HEK293T (cell line): ENCODE measurements around the gene RNF135.

Experiments used
- CTCF ChIA-PET: fragments of 350-600 bp; formaldehyde crosslinking; extraction: SDS; loops from one replicate; lab custom pipeline; 2021; ENCODE audit warnings: antibody characterized with exemption, inconsistent platforms; lab: Yijun Ruan, JAX
- POLR2A ChIA-PET: fragments of 350-600 bp; formaldehyde crosslinking; extraction: SDS; loops from one replicate; lab custom pipeline; 2020; ENCODE audit warnings: antibody characterized with exemption, inconsistent platforms; lab: Yijun Ruan, JAX
- DNase-seq: peaks from one replicate; pipeline ENCODE4 v3.0.0; 2012; ENCODE audit warnings: mixed read lengths; ENCODE audit errors: extremely low spot score
- ARNT ChIP-seq: fragments of 450-650 bp; IDR thresholded peaks from 2 replicates; pipeline ENCODE4 v1.6.1; 2017; ENCODE audit warnings: mild to moderate bottlenecking
- BHLHE40 ChIP-seq: fragments of 450-650 bp; IDR thresholded peaks from 2 replicates; pipeline ENCODE4 v1.6.1; 2016; ENCODE audit warnings: mild to moderate bottlenecking, moderate library complexity, borderline replicate concordance
- CTBP1 ChIP-seq: fragments of 450-650 bp; IDR thresholded peaks from 2 replicates; pipeline ENCODE4 v1.6.1; 2016; ENCODE audit warnings: borderline replicate concordance
- ELF4 ChIP-seq: fragments of 450-650 bp; IDR thresholded peaks from 2 replicates; pipeline ENCODE4 v1.6.1; 2017; ENCODE audit warnings: antibody characterized with exemption
- FOXA1 ChIP-seq: fragments of 450-650 bp; IDR thresholded peaks from 2 replicates; pipeline ENCODE4 v1.6.1; 2016; ENCODE audit warnings: mild to moderate bottlenecking
- FOXK2 ChIP-seq: fragments of 450-650 bp; IDR thresholded peaks from 2 replicates; pipeline ENCODE4 v1.6.1; 2016; ENCODE audit warnings: mild to moderate bottlenecking
- FOXM1 ChIP-seq: fragments of 450-650 bp; IDR thresholded peaks from 2 replicates; pipeline ENCODE4 v1.6.1; 2017; ENCODE audit warnings: mild to moderate bottlenecking, borderline replicate concordance
- HDGF ChIP-seq: fragments of 450-650 bp; IDR thresholded peaks from 2 replicates; pipeline ENCODE4 v1.6.1; 2017; ENCODE audit warnings: antibody characterized with exemption, borderline replicate concordance
- L3MBTL2 ChIP-seq: fragments of 450-650 bp; conservative IDR thresholded peaks from 2 replicates; pipeline ENCODE4 v1.6.1; 2016; ENCODE audit warnings: mild to moderate bottlenecking
- LEF1 ChIP-seq: fragments of 450-650 bp; IDR thresholded peaks from 2 replicates; pipeline ENCODE4 v1.6.1; 2017; ENCODE audit warnings: mild to moderate bottlenecking, borderline replicate concordance
- NFRKB ChIP-seq: fragments of 450-650 bp; IDR thresholded peaks from 2 replicates; pipeline ENCODE4 v1.6.1; 2016; ENCODE audit warnings: mild to moderate bottlenecking, moderate library complexity
- PKNOX1 ChIP-seq: fragments of 450-650 bp; IDR thresholded peaks from 2 replicates; pipeline ENCODE4 v1.6.1; 2016
- SP1 ChIP-seq: fragments of 450-650 bp; IDR thresholded peaks from 2 replicates; pipeline ENCODE4 v1.6.1; 2017
- SUZ12 ChIP-seq: fragments of 450-650 bp; IDR thresholded peaks from 2 replicates; pipeline ENCODE4 v1.6.1; 2016; ENCODE audit warnings: mild to moderate bottlenecking
- TARDBP ChIP-seq: fragments of 450-650 bp; IDR thresholded peaks from 2 replicates; pipeline ENCODE4 v1.6.1; 2016
- ZNF384 ChIP-seq: fragments of 450-650 bp; IDR thresholded peaks from 2 replicates; pipeline ENCODE4 v1.6.1; 2016

Gene RNF135

GRCh38 chr17:30970831-30971567 lies at the start of gene RNF135:
RNF135 (plus strand) TSS chr17:30971039; CDS start chr17:30971074, 35 bp downstream.
- ChIA-PET POLR2A (interaction anchor here (0.6 to 2.1 kb wide), 16 partner anchors 10 to 139 kb away, joined by 3 to 16 read pairs (median 4); partner anchors contain the start of genes ATAD5, NF1 and TEFM), CTCF (interaction anchor here (0.5 to 0.7 kb wide), 2 partner anchors 91 to 491 kb away, joined by 3 read pairs; no protein-coding TSS in a partner anchor)
- peak; percentile 71 for DNase-seq
- TF ChIP-seq L3MBTL2: 0 out of 2 replicates have a peak, but pooled peaks have one; percentile 33
- no peak for TF ChIP-seq LEF1

GRCh38 chr17:30921544-30922196 lies 49.2 kb upstream of the RNF135 start, which contains the start of gene ADAP2:
ADAP2 (plus strand) TSS chr17:30921945; CDS start chr17:30922015, 70 bp downstream.
- ChIA-PET POLR2A (interaction anchor here (1.0 to 2.8 kb wide), 2 partner anchors 10 to 15 kb away, joined by 3 to 15 read pairs; partner anchors contain the start of gene TEFM), CTCF (no interaction called here)
- no peak for TF ChIP-seq ARNT
- TF ChIP-seq LEF1: no peak
- no peak for TF ChIP-seq ZNF384
- no peak for TF ChIP-seq NFRKB
- DNase-seq: peak; percentile 46

GRCh38 chr17:30922235-30923030 lies 48.4 kb upstream of the RNF135 start:
- TF ChIP-seq NFRKB (no peak), SUZ12 (no peak), PKNOX1 (no peak), L3MBTL2 (peak; percentile 51), ARNT (no peak), SP1 (no peak)
- DNase-seq: no peak
- ChIA-PET CTCF (interaction anchor here (0.6 to 1.2 kb wide), 2 partner anchors 9 to 27 kb away, joined by 3 to 4 read pairs; no protein-coding TSS in a partner anchor), POLR2A (interaction anchor here (1.0 to 2.8 kb wide), 2 partner anchors 11 to 16 kb away, joined by 3 to 15 read pairs; partner anchors contain the start of gene TEFM)

GRCh38 chr17:30924341-30924740 lies 46.5 kb upstream of the RNF135 start:
- no peak for DNase-seq
- TF ChIP-seq ARNT (no peak), PKNOX1 (no peak), FOXA1 (no peak), FOXM1 (no peak), ZNF384 (no peak), L3MBTL2 (no peak), FOXK2 (no peak), TARDBP (no peak), BHLHE40 (no peak), ELF4 (no peak), HDGF (no peak), SUZ12 (no peak), NFRKB (no peak), LEF1 (no peak), SP1 (no peak), CTBP1 (no peak)
- ChIA-PET POLR2A (interaction anchor here (1.1 to 1.7 kb wide), 2 partner anchors 18 to 46 kb away, joined by 4 to 6 read pairs; partner anchors contain the start of genes RNF135 and TEFM), CTCF (no interaction called here)

GRCh38 chr17:30926516-30926915 lies 44.3 kb upstream of the RNF135 start:
- no peak for TF ChIP-seq PKNOX1
- TF ChIP-seq FOXA1: no peak
- no peak for TF ChIP-seq BHLHE40
- TF ChIP-seq ARNT: no peak
- TF ChIP-seq ELF4: no peak
- TF ChIP-seq HDGF: no peak
- TF ChIP-seq SP1: no peak
- no peak for TF ChIP-seq LEF1
- TF ChIP-seq CTBP1: no peak
- ChIA-PET CTCF (interaction anchor here (0.7 kb wide), 1 partner anchor 1561 kb away, joined by 3 read pairs; no protein-coding TSS in a partner anchor), POLR2A (no interaction called here)
- no peak for DNase-seq

GRCh38 chr17:30927756-30928155 lies 43.1 kb upstream of the RNF135 start:
- ChIA-PET POLR2A (no interaction called here), CTCF (no interaction called here)
- no peak for DNase-seq
- no peak for TF ChIP-seq ELF4
- TF ChIP-seq BHLHE40: no peak
- TF ChIP-seq FOXK2: no peak
- no peak for TF ChIP-seq ZNF384
- TF ChIP-seq CTBP1: no peak
- no peak for TF ChIP-seq LEF1
- TF ChIP-seq TARDBP: no peak
- TF ChIP-seq HDGF: no peak
- no peak for TF ChIP-seq FOXM1
- TF ChIP-seq NFRKB: no peak
- TF ChIP-seq SP1: no peak
- no peak for TF ChIP-seq FOXA1
- no peak for TF ChIP-seq SUZ12
- no peak for TF ChIP-seq ARNT
